ENCODE measurements around the gene DMD.

Gene DMD

GRCh38 chrX:31819455-31819854 lies 1391.9 kb downstream of the DMD start:
- no peak overlapping the region for H3K4me3 ChIP-seq (ENCODE audit: low read depth, low read length)
- DNase-seq (ENCODE audit: low read depth, low spot score) = no peak
- no peak for TF ChIP-seq CTCF (IDR thresholded peaks at IDR 0.05; ENCODE audit: low read depth, low read length)
- in situ Hi-C loops (cut with HindIII; ENCODE audit: low sequenced_read_pairs) = no loop called here

GRCh38 chrX:31811106-31811505 lies 1400.2 kb downstream of the DMD start:
- TF ChIP-seq CTCF (IDR thresholded peaks at IDR 0.05; ENCODE audit: low read depth, low read length) = no peak
- in situ Hi-C loops (cut with HindIII; ENCODE audit: low sequenced_read_pairs) = no loop called here
- DNase-seq (ENCODE audit: low read depth, low spot score) = no peak
- H3K4me3 ChIP-seq (ENCODE audit: low read depth, low read length) = no peak overlapping the region

GRCh38 chrX:31808357-31808756 lies 1403.0 kb downstream of the DMD start:
- no peak overlapping the region for H3K4me3 ChIP-seq (ENCODE audit: low read depth, low read length)
- no peak for DNase-seq (ENCODE audit: low read depth, low spot score)
- in situ Hi-C loops (cut with HindIII; ENCODE audit: low sequenced_read_pairs) = no loop called here
- TF ChIP-seq CTCF (IDR thresholded peaks at IDR 0.05; ENCODE audit: low read depth, low read length) = no peak

- in situ Hi-C loops (cut with HindIII; ENCODE audit: low sequenced_read_pairs) = no loop called here
- no peak overlapping the region for H3K4me3 ChIP-seq (ENCODE audit: low read depth, low read length)
- DNase-seq (ENCODE audit: low read depth, low spot score) = no peak
- TF ChIP-seq CTCF (IDR thresholded peaks at IDR 0.05; ENCODE audit: low read depth, low read length) = no peak
Measured at GRCh38 chrX:31807165-31807564, 1404.2 kb downstream of the DMD start.

GRCh38 chrX:31805781-31806180 lies 1405.6 kb downstream of the DMD start:
- in situ Hi-C loops (cut with HindIII; ENCODE audit: low sequenced_read_pairs) = no loop called here
- no peak overlapping the region for H3K4me3 ChIP-seq (ENCODE audit: low read depth, low read length)
- TF ChIP-seq CTCF (IDR thresholded peaks at IDR 0.05; ENCODE audit: low read depth, low read length) = no peak
- DNase-seq (ENCODE audit: low read depth, low spot score) = no peak

- H3K4me3 ChIP-seq (ENCODE audit: low read depth, low read length) = no peak overlapping the region
- TF ChIP-seq CTCF (IDR thresholded peaks at IDR 0.05; ENCODE audit: low read depth, low read length) = no peak
- in situ Hi-C loops (cut with HindIII; ENCODE audit: low sequenced_read_pairs) = no loop called here
- no peak for DNase-seq (ENCODE audit: low read depth, low spot score)
Measured at GRCh38 chrX:31800219-31800618, 1411.1 kb downstream of the DMD start.

- in situ Hi-C loops (cut with HindIII; ENCODE audit: low sequenced_read_pairs) = no loop called here
- DNase-seq (ENCODE audit: low read depth, low spot score) = no peak
- H3K4me3 ChIP-seq (ENCODE audit: low read depth, low read length) = no peak overlapping the region
- no peak for TF ChIP-seq CTCF (IDR thresholded peaks at IDR 0.05; ENCODE audit: low read depth, low read length)
Measured at GRCh38 chrX:31796624-31797023, 1414.7 kb downstream of the DMD start.

Measured in astrocyte of the spinal cord (primary cell).